ENCODE data around the gene HNRNPK. TPM values are rescaled to one million over a fixed set of nuclear protein-coding genes. Genes with fewer than 3 reads are reported as not detected.

HNRNPK gene
- total and polyA plus RNA-seq, 4 donors, result 137 to 403 (median 231) TPM

DNA sequence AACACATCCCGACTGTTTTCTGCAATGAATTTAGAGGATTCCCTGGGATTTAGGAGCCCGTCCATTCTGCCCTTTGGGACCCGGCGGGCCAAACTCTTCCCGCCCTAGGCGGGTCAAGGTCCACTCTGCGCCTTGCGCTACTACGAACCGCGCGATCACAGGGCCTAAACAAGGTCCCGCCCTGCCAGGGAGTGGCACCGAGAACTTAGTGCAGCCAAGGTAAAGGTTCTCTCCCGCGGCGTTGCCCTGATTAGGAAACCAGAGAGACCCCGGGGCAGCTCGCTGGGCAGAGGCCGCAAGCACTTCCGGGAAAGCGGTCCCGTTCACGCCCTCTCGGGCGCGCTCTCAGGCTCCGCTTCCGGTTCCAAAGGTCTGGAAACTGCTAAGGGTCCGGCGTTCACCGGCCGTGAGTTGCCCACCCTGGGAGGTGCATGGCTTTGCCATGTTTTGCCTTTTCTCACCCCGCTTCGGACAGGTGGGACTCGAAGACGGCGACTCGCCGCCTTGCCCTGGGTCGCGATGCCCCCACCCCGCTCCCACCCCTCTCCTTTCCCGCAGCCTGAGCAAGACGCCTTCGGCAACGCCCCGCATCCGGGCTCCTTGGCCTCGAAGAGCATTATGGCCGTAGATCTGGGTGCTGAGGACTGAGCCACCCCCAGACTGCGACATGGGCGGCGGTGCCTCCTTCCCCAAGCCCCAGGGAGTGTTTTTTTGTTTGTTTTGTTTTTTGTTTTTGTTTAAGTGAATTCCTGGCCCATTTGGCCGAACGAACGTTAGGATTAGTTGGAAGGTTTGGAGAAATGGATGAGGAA, 23.4 kb downstream of the HNRNPK start:
- Histone ChIP-seq H3K27me3 (ENCODE audit: control insufficient read depth in 4 of 4, insufficient read depth in 4 of 4, low read length in 3 of 4) (no peaks in the 10 kb centered on the region), H3K4me1 (ENCODE audit: control insufficient read depth in 4 of 4, insufficient read depth in 4 of 4, low read length in 3 of 4) (peaks cover 2 to 18% (median 8%) of the 10 kb centered on the region in 4 donors), H3K9me3 (ENCODE audit: control insufficient read depth in 4 of 4, low read length in 3 of 4) (no peaks in the 10 kb centered on the region), H3K36me3 (ENCODE audit: control insufficient read depth in 4 of 4, insufficient read depth in 3 of 4, low read depth in 1 of 4, low read length in 3 of 4) (peaks cover 0 to 3% (median under 1%) of the 10 kb centered on the region in 4 donors), H3K27ac (ENCODE audit: low read depth in 1 of 2, low read length in 2 of 2) (peak overlapping the region; percentile 73 to 79), H3K9ac (ENCODE audit: low read depth in 1 of 2, low read length in 2 of 2) (peak overlapping the region; percentile 61 to 80), H3K4me3 (ENCODE audit: low read depth in 1 of 3, low read length in 3 of 3) (peak overlapping the region; percentile 75 to 91 (median 86))
- TF ChIP-seq, protein P1, sequence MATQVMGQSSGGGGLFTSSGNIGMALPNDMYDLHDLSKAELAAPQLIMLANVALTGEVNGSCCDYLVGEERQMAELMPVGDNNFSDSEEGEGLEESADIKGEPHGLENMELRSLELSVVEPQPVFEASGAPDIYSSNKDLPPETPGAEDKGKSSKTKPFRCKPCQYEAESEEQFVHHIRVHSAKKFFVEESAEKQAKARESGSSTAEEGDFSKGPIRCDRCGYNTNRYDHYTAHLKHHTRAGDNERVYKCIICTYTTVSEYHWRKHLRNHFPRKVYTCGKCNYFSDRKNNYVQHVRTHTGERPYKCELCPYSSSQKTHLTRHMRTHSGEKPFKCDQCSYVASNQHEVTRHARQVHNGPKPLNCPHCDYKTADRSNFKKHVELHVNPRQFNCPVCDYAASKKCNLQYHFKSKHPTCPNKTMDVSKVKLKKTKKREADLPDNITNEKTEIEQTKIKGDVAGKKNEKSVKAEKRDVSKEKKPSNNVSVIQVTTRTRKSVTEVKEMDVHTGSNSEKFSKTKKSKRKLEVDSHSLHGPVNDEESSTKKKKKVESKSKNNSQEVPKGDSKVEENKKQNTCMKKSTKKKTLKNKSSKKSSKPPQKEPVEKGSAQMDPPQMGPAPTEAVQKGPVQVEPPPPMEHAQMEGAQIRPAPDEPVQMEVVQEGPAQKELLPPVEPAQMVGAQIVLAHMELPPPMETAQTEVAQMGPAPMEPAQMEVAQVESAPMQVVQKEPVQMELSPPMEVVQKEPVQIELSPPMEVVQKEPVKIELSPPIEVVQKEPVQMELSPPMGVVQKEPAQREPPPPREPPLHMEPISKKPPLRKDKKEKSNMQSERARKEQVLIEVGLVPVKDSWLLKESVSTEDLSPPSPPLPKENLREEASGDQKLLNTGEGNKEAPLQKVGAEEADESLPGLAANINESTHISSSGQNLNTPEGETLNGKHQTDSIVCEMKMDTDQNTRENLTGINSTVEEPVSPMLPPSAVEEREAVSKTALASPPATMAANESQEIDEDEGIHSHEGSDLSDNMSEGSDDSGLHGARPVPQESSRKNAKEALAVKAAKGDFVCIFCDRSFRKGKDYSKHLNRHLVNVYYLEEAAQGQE (IDR thresholded peaks at IDR 0.05), result peak; percentile 74
- TF ChIP-seq ZBTB33 (IDR thresholded peaks at IDR 0.05), result peak; percentile 96
- peak; percentile 97 to 98 for TF ChIP-seq HNF4A (conservative IDR thresholded peaks at IDR 0.05)
- TF ChIP-seq RAD21 (IDR thresholded peaks at IDR 0.05), result peak in 1 of 2 donors; percentile 23
- no peak for TF ChIP-seq FOXA1 (IDR thresholded peaks at IDR 0.05)
- peak; percentile 62 to 69 for TF ChIP-seq JUND (IDR thresholded peaks at IDR 0.05)
- TF ChIP-seq EGR1 (IDR thresholded peaks at IDR 0.05; ENCODE audit: low read depth in 2 of 2), result peak; percentile 67 to 93
- TF ChIP-seq SP1 (IDR thresholded peaks at IDR 0.05), result peak; percentile 94
- no peak for TF ChIP-seq TAF1 (conservative IDR thresholded peaks at IDR 0.05)
- TF ChIP-seq, protein P2, sequence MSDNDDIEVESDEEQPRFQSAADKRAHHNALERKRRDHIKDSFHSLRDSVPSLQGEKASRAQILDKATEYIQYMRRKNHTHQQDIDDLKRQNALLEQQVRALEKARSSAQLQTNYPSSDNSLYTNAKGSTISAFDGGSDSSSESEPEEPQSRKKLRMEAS (IDR thresholded peaks at IDR 0.05), result peak; percentile 99
- peak; percentile 91 for TF ChIP-seq RXRA (IDR thresholded peaks at IDR 0.05)
- peak; percentile 23 for TF ChIP-seq FOXA2 (IDR thresholded peaks at IDR 0.05)
- peak; percentile 94 for TF ChIP-seq HNF4G (IDR thresholded peaks at IDR 0.05)
- TF ChIP-seq, protein P3, sequence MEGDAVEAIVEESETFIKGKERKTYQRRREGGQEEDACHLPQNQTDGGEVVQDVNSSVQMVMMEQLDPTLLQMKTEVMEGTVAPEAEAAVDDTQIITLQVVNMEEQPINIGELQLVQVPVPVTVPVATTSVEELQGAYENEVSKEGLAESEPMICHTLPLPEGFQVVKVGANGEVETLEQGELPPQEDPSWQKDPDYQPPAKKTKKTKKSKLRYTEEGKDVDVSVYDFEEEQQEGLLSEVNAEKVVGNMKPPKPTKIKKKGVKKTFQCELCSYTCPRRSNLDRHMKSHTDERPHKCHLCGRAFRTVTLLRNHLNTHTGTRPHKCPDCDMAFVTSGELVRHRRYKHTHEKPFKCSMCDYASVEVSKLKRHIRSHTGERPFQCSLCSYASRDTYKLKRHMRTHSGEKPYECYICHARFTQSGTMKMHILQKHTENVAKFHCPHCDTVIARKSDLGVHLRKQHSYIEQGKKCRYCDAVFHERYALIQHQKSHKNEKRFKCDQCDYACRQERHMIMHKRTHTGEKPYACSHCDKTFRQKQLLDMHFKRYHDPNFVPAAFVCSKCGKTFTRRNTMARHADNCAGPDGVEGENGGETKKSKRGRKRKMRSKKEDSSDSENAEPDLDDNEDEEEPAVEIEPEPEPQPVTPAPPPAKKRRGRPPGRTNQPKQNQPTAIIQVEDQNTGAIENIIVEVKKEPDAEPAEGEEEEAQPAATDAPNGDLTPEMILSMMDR (IDR thresholded peaks at IDR 0.05; ENCODE audit: low read depth, low read length, missing input control), result no peak
- peak; percentile 76 for TF ChIP-seq NR2F2 (IDR thresholded peaks at IDR 0.05)
- peak; percentile 79 to 89 for TF ChIP-seq GABPA (IDR thresholded peaks at IDR 0.05 in 1 of 2, conservative IDR thresholded peaks at IDR 0.05 in 1 of 2)
- TF ChIP-seq ATF3 (IDR thresholded peaks at IDR 0.05), result peak; percentile 63
- TF ChIP-seq YY1 (IDR thresholded peaks at IDR 0.05), result peak; percentile 88
- peak; percentile 78 for DNase-seq (ENCODE audit: low spot score)
- WGBS, result 1% methylated on average over 57 of the region's 57 CpGs

Data from liver (tissue), 9 donors.